Activated CD8-positive, alpha-beta T cell treated with anti-CD3 and anti-CD28 coated beads, Interleukin-2, amount 10 ng/mL, durations not matched to agents 7 days and 5 days (primary cell): ENCODE measurements around the gene PPP1R7. TPM values are rescaled to one million over a fixed set of nuclear protein-coding genes. Genes with fewer than 3 reads are reported as not detected.
A peak's percentile ranks its signal among the peaks of the same experiment; 100 is the strongest.

Source experiments
- ATAC-seq: fragments of 150-1000 bp; cut with Tn5 transposase; one replicate; pipeline ENCODE4 v1.10.0; 2021; ENCODE audit warnings: moderate library complexity
- CTCF ChIA-PET: fragments of 350-600 bp; sonication (Branson Sonifier 250); formaldehyde crosslinking; loops from one replicate; lab custom pipeline; 2021; ENCODE audit warnings: antibody characterized with exemption; lab: Charles Lee
- POLR2A ChIA-PET: fragments of 350-600 bp; sonication (Branson Sonifier 250); formaldehyde crosslinking; loops from one replicate; lab custom pipeline; 2021; ENCODE audit warnings: antibody characterized with exemption; lab: Charles Lee
- DNase-seq: peaks from one replicate; pipeline ENCODE4 v3.0.0-alpha.2; 2020
- H3K27ac Mint-ChIP-seq: one replicate; pipeline ENCODE4 v1.8.0; 2021; ENCODE audit warnings: mild to moderate bottlenecking, mixed read lengths
- H3K27me3 Mint-ChIP-seq: one replicate; pipeline ENCODE4 v1.8.0; 2021; ENCODE audit warnings: low read depth, mixed read lengths
- H3K36me3 Mint-ChIP-seq: one replicate; pipeline ENCODE4 v1.8.0; 2021; ENCODE audit warnings: low read depth, mixed read lengths
- H3K4me1 Mint-ChIP-seq: one replicate; pipeline ENCODE4 v1.8.0; 2021; ENCODE audit warnings: low read depth, mixed read lengths
- H3K4me3 Mint-ChIP-seq: one replicate; pipeline ENCODE4 v1.8.0; 2021; ENCODE audit warnings: mild to moderate bottlenecking, mixed read lengths
- H3K9me3 Mint-ChIP-seq: one replicate; pipeline ENCODE4 v1.8.0; 2022; ENCODE audit warnings: mixed read lengths; ENCODE audit not compliant: insufficient read depth
- total RNA-seq, 2 experiments: library from RNA; stranded (reverse); gene quantifications; one replicate each; pipeline ENCODE4 v1.2.3, GENCODE V29; 2021

Gene PPP1R7
- total RNA-seq, 2 experiments from 2014 or later = 90.8 to 97.2 TPM

DNA sequence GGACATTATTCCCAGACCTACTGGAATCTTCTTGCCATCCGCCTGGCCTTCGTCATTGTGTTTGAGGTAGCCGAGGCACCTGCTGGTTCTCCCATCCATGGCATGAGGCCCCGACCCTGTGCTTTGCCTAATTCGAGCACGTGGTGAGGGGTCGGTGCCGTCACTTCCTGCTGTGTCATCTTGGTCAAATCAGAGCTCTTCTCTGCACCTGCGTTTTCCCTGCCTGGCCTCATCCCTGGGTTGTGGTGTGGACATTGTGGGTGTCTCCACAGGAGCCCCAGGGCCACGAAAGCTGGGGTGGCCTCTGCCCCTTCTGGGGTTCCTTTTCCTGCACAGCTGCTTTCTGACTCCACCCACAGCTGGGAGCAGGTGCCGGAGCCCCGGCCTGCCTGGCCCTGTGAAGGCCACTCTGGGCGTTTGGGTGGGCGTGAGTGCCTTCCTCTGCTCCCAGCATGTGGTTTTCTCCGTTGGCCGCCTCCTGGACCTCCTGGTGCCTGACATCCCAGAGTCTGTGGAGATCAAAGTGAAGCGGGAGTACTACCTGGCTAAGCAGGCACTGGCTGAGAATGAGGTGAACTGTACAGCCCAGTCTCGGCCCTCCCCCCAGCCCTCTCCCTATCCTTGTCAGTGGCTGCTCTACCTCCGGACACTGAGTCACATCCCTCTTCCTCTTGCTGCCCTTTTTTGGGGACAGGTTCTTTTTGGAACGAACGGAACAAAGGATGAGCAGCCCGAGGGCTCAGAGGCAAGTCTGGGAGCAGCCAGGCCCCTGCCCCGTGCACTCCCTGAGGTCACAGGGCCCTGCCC lies 73.1 kb downstream of the PPP1R7 start:
- Mint-ChIP-seq H3K27ac (no peak overlapping the region), H3K4me3 (no peak overlapping the region), H3K36me3 (peaks cover 6% of the 10 kb centered on the region), H3K27me3 (peaks cover 15% of the 10 kb centered on the region), H3K4me1 (peaks cover 20% of the 10 kb centered on the region), H3K9me3 (no peaks in the 10 kb centered on the region)
- DNase-seq (no peak), ATAC-seq (no peak)
- ChIA-PET CTCF (no interaction called here), POLR2A (no interaction called here)

DNA sequence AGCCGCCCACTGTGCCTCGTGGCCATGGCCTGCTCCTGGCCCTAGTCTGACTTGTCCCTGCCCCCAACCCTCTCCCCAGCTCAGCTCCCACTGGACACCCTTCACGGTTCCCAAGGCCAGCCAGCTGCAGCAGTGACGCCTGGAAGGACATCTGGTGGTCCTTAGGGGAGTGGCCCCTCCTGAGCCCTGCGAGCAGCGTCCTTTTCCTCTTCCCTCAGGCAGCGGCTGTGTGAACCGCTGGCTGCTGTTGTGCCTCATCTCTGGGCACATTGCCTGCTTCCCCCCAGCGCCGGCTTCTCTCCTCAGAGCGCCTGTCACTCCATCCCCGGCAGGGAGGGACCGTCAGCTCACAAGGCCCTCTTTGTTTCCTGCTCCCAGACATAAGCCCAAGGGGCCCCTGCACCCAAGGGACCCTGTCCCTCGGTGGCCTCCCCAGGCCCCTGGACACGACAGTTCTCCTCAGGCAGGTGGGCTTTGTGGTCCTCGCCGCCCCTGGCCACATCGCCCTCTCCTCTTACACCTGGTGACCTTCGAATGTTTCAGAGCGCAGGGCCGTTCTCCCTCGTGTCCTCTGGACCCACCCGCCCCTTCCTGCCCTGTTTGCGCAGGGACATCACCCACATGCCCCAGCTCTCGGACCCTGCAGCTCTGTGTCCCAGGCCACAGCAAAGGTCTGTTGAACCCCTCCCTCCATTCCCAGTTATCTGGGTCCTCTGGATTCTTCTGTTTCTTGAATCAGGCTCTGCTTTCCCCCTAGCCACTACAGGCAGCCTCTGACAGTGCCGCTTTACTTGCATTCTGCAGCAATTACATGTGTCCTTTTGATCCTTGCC lies 74.0 kb downstream of the PPP1R7 start:
- CTCF ChIA-PET = no interaction called here
- DNase-seq (no peak), ATAC-seq (peak; percentile 23)
- H3K9me3 Mint-ChIP-seq = no peaks in the 10 kb centered on the region
- peaks cover 15% of the 10 kb centered on the region for H3K4me1 Mint-ChIP-seq
- no peak overlapping the region for H3K4me3 Mint-ChIP-seq
- H3K27me3 Mint-ChIP-seq = peaks cover 7% of the 10 kb centered on the region
- H3K36me3 Mint-ChIP-seq = peaks cover 9% of the 10 kb centered on the region
- no peak overlapping the region for H3K27ac Mint-ChIP-seq
- POLR2A ChIA-PET = no interaction called here

DNA sequence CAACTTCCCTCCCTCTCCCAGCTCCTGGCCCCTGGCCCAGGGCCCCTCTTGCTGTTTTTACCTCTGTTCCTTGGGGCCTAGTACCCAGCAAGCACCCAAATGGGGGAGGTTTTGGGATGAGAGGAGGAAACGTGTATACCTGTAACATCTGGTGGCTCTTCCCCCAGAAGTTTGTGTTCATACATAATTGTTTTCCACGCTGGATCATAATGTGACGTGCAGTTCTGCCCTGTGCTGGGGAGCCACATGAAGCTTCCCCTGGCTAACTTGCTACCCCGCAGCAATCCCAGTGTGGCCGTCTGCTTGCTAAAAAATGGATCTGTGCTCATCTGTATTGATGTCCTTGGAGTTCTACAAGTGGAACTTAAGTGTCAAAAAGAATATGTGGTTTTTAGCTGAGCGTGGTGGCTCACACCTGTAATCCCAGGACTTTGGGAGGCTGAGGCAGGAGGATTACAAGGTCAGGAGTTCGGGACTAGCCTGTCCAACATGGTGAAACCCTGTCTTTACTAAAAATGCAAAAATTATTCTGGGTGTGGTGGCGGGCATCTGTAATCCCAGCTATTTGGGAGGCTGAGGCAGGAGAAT lies 74.7 kb downstream of the PPP1R7 start:
- Mint-ChIP-seq H3K36me3 (peaks cover 13% of the 10 kb centered on the region), H3K27ac (no peak overlapping the region), H3K9me3 (no peaks in the 10 kb centered on the region), H3K4me3 (no peak overlapping the region), H3K27me3 (peaks cover 3% of the 10 kb centered on the region), H3K4me1 (peaks cover 16% of the 10 kb centered on the region)
- POLR2A ChIA-PET = no interaction called here
- CTCF ChIA-PET = no interaction called here
- no peak for DNase-seq
- ATAC-seq = no peak

DNA sequence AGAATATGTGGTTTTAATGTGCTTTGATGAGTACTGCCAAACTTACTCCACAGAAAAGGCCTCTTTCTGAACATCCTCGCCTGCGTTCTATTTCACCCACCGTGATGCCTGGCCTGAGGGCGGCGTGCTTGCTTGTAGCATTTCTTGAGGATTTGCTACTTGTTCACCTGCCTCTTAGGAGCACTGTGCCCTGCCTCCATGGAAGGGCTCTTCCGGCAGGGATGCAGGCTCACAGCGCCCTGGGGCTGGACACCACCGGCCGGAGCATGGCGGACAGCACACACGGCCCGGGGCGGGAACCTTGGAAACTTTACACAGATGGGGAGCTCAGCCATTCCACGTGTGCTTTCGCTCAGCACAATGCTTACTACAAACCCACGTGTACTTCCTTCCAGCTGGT lies 75.3 kb downstream of the PPP1R7 start:
- CTCF ChIA-PET = no interaction called here
- Mint-ChIP-seq H3K27ac (no peak overlapping the region), H3K36me3 (peaks cover 18% of the 10 kb centered on the region), H3K9me3 (no peaks in the 10 kb centered on the region), H3K4me1 (peaks cover 17% of the 10 kb centered on the region), H3K27me3 (no peaks in the 10 kb centered on the region), H3K4me3 (no peak overlapping the region)
- no peak for ATAC-seq
- no peak for DNase-seq
- POLR2A ChIA-PET = no interaction called here

DNA sequence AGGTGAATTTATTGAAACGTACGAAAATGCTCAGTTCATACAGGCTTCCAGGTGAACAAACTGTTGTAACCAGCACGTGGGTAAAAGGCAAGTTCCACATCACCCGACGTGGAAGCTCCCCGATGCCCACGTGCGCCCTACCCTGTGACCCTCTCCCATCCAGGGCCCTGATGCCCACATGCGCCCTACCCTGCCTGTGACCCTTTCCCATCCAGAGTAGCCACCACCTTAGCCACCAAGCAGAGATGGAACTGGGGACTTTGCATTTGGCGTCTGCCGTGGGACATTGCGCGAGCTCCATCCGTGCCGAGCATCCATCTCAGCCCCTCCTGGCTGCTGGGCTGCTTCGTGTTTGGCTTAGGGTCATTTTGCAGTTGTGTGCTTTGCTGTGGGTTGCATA lies 75.7 kb downstream of the PPP1R7 start:
- H3K27me3 Mint-ChIP-seq = no peaks in the 10 kb centered on the region
- POLR2A ChIA-PET = no interaction called here
- CTCF ChIA-PET = no interaction called here
- H3K4me3 Mint-ChIP-seq = no peak overlapping the region
- peaks cover 17% of the 10 kb centered on the region for H3K4me1 Mint-ChIP-seq
- DNase-seq (no peak), ATAC-seq (no peak)
- peaks cover 21% of the 10 kb centered on the region for H3K36me3 Mint-ChIP-seq
- H3K27ac Mint-ChIP-seq = no peak overlapping the region
- H3K9me3 Mint-ChIP-seq = no peaks in the 10 kb centered on the region

DNA sequence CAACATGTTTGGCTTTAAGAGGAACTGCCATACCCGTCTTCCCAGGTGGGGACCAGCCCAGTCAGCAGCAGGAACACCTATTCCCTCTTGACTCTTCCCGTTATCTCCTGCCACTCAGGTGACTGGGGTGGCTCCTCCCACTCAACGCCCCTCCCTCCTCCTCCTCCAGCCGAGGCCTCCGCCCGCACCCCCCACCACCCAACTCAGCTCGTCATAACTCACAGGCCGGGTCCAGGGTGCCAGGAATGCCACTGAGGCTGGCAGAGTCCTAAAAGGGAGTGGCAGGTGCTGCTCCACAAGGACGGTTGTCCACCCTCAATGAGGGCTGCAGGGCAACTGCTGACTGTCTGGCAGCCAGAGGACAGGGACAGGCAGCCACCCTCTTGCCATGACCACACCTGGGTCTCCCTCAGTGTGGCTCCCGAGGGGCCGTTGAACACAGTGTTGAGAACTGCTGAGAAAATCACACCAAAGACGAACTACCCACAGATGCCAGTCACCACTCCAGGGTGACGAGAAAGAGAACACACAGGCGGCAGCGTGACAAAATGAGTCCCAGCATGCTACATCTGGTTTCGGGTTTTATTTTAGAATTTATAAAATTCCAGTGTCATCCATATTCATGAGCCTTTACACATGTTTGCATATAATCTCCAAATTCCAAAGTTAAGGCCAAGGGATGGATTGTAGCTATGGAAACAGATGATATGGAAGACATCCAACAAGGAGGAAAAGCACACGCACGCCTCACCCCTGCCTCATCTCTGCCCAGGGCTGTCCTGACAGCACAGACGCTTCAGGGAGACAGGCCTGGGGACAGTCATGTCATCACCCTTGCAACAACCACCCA lies 76.7 kb downstream of the PPP1R7 start:
- no peaks in the 10 kb centered on the region for H3K9me3 Mint-ChIP-seq
- H3K27me3 Mint-ChIP-seq = no peaks in the 10 kb centered on the region
- H3K36me3 Mint-ChIP-seq = peaks cover 29% of the 10 kb centered on the region
- DNase-seq (no peak), ATAC-seq (no peak)
- POLR2A ChIA-PET = no interaction called here
- no peak overlapping the region for H3K4me3 Mint-ChIP-seq
- CTCF ChIA-PET = no interaction called here
- peaks cover 17% of the 10 kb centered on the region for H3K4me1 Mint-ChIP-seq
- no peak overlapping the region for H3K27ac Mint-ChIP-seq

DNA sequence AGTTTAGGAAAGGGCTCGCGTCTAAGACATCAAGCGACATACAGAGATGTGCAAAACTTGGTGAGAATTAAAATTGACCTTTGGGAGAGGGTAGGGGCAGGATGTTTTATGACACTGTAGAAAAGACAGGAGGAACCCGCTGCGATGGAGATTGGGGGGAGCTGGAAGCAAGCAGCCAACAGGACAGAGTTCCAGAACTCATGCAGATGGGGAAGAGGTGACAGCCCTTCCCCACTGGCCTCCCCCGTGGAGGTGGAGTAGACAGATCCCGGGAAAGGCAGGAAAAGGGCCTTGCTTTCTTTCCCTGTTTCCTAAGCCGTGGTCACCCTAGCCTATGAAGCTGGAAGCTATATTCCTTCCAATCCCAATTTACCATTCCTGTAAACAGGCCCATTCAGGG lies 77.3 kb downstream of the PPP1R7 start:
- no peak overlapping the region for H3K4me3 Mint-ChIP-seq
- no peak overlapping the region for H3K27ac Mint-ChIP-seq
- no peaks in the 10 kb centered on the region for H3K27me3 Mint-ChIP-seq
- ChIA-PET CTCF (no interaction called here), POLR2A (no interaction called here)
- no peak for ATAC-seq
- DNase-seq = no peak
- H3K4me1 Mint-ChIP-seq = peaks cover 17% of the 10 kb centered on the region
- H3K36me3 Mint-ChIP-seq = peaks cover 30% of the 10 kb centered on the region
- no peaks in the 10 kb centered on the region for H3K9me3 Mint-ChIP-seq

DNA sequence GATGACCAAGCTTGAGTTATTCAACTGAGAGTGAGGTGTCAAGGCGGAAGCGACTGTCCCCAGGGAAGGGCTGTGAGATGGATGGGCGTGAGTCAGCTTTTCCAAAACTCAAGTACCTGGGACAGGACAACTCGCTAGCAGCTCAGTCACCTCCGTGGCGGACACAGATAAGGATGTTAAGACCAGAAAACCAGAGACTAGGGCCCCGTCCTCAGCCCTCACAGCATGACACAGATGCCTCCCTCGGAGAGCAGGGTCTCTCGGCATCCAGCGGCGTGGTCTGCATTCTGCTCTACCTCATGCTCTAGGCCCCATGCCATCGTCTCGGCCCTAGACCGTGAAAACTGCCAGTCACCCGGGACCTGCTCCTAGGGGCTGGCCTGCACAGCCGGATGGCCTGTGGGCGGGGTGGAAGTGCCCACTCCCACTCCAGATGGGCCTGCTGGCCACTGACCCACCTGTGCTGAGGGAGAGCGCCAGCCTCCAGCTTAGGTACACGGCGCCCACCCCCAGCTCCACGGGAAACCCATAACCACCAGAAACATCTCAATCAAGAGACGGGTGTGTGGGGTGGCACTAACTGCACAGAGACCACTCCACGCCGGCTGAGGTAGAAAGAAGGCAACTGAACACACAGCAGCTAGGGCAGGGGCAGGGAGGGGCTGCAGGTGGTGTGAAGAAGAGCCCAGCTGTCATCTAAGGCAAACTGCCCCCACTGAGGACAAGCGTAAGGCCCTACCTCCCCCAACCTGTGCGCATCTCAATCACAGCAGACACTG lies 78.0 kb downstream of the PPP1R7 start:
- no peak overlapping the region for H3K4me3 Mint-ChIP-seq
- POLR2A ChIA-PET = no interaction called here
- DNase-seq = no peak
- no peaks in the 10 kb centered on the region for H3K27me3 Mint-ChIP-seq
- peaks cover 12% of the 10 kb centered on the region for H3K4me1 Mint-ChIP-seq
- H3K36me3 Mint-ChIP-seq = peaks cover 32% of the 10 kb centered on the region
- ATAC-seq = no peak
- H3K27ac Mint-ChIP-seq = no peak overlapping the region
- H3K9me3 Mint-ChIP-seq = no peaks in the 10 kb centered on the region
- CTCF ChIA-PET = no interaction called here

DNA sequence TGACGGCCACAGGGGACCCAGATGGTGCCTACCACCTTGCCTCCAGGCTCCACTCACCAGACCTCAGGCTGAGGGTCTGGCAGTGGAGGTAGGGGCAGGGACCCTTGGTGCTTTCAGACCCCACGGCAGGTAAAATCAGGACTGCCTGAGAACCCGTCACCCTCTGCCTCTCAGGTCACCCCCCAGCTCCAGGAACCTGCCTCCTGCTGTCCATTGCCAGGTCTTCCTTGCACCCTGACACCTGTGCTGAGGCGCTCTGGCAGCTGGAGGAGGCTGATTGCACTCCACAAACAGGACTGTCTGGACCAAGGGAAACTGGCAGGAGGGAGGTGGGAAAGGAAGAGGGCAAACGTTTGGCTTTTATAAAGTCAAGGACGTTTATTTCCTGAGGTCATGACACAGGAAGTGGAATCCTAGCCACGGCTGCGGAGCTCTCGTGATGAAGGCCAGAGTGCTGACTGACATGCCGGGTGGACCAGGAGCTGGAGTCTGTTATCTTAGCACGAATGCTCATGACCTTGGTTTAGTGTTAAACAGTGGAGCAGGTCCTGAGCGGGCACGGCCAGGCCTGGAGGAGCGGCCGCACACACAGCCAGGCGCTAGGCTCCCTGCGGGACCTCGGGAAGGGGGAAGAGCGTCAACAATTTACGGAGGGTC lies 78.7 kb downstream of the PPP1R7 start:
- H3K27me3 Mint-ChIP-seq = no peaks in the 10 kb centered on the region
- POLR2A ChIA-PET = no interaction called here

DNA sequence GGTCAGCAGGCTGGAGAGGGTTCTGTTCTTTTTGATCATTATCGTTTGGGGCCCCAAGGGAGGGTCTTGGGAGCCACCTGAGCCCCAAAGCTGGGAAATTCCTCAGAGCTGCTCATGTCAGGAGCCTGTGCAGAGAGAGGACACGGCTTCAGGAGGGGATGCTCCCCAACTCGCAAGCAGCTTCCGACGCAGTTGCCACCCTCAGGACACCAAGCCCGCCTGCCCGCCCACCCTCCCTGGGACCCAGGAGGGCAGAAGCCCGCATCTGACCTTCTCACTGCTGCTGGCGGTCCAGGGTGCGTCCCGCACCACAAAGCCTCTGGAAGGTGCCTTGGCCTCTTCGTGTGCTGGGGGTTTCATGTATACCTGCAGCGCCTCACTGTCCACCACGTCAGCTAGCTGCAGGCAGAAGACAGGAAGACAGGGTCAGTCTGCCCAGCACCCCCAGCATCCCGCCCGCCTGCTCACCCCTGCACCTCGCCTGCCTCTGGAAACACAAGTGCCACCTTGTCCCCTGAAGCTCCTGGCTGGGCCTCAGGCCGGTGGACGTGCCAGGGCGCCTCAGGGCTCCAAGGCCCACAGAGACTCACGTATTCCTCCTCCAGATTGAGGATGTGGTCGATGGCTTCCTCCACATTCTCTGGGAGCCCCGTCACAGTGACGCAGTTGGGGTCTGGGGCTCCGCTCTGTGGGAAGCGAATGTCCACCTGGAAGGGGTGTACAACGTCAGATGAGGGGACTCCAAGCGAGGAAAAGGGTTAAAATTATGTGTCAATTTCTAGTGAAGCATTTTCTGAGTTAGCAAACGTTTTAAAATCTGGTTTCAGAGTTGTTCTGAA lies 79.5 kb downstream of the PPP1R7 start:
- peaks cover 45% of the 10 kb centered on the region for H3K36me3 Mint-ChIP-seq
- ATAC-seq (no peak), DNase-seq (no peak)
- no peaks in the 10 kb centered on the region for H3K27me3 Mint-ChIP-seq
- H3K9me3 Mint-ChIP-seq = no peaks in the 10 kb centered on the region
- H3K4me3 Mint-ChIP-seq = no peak overlapping the region
- no peak overlapping the region for H3K27ac Mint-ChIP-seq
- ChIA-PET CTCF (no interaction called here), POLR2A (no interaction called here)
- H3K4me1 Mint-ChIP-seq = peaks cover 6% of the 10 kb centered on the region

More for the DNA sequence above, 78.7 kb downstream of the PPP1R7 start:
- no peak overlapping the region for H3K27ac Mint-ChIP-seq
- H3K9me3 Mint-ChIP-seq = no peaks in the 10 kb centered on the region
- CTCF ChIA-PET = no interaction called here
- no peak for DNase-seq
- ATAC-seq = no peak
- no peak overlapping the region for H3K4me3 Mint-ChIP-seq
- peaks cover 8% of the 10 kb centered on the region for H3K4me1 Mint-ChIP-seq
- H3K36me3 Mint-ChIP-seq = peaks cover 37% of the 10 kb centered on the region
